Keratinocyte (primary cell): Measurements from ENCODE around the gene ATXN7L3B. TPM values are rescaled to one million over a fixed set of nuclear protein-coding genes. Genes with fewer than 3 reads are reported as not detected.

Experiments
- DNase-seq: peaks from one replicate; pipeline ENCODE4 v3.0.0-alpha.2; 2011; ENCODE audit warnings: low read depth, missing footprints, low spot score
- FAIRE-seq: peaks from 2 replicates; lab custom pipeline; 2011; peaks lifted over from hg19 to GRCh38; lab: Jason Lieb, UNC
- H2AFZ ChIP-seq: 2 replicates; pipeline ENCODE4 v1.6.0; 2012; ENCODE audit warnings: low read length, control low read depth, inconsistent platforms; ENCODE audit not compliant: control insufficient read depth
- H3K27ac ChIP-seq: 2 replicates; pipeline ENCODE4 v1.5.1; 2011; ENCODE audit warnings: low read length; ENCODE audit not compliant: control insufficient read depth, insufficient read depth
- H3K27me3 ChIP-seq: 3 replicates; pipeline ENCODE4 v1.6.0; 2011; ENCODE audit warnings: low read length; ENCODE audit not compliant: control insufficient read depth, insufficient read depth; ENCODE audit errors: extremely low read depth
- H3K36me3 ChIP-seq, 2 experiments: 2 replicates in 1 of 2; 3 replicates in 1 of 2; pipeline ENCODE4 v1.5.1; 2011; ENCODE audit warnings: low read length in 2 of 2, mild to moderate bottlenecking in 1 of 2; ENCODE audit not compliant: control insufficient read depth in 2 of 2, insufficient read depth in 2 of 2; ENCODE audit errors: extremely low read depth in 1 of 2
- H3K4me1 ChIP-seq: 3 replicates; pipeline ENCODE4 v1.5.1; 2011; ENCODE audit warnings: low read length; ENCODE audit not compliant: control insufficient read depth, insufficient read depth; ENCODE audit errors: extremely low read depth
- H3K4me2 ChIP-seq: 3 replicates; pipeline ENCODE4 v1.6.0; 2011; ENCODE audit warnings: low read depth, low read length; ENCODE audit not compliant: control insufficient read depth, insufficient read depth; ENCODE audit errors: extremely low read depth
- H3K4me3 ChIP-seq, 3 experiments: fragments of 200-600 bp in 1 of 3; sonication (generic) in 1 of 3; 2 replicates in 2 of 3; 3 replicates in 1 of 3; pipeline ENCODE4 v1.5.1; 2011 to 2016; ENCODE audit warnings: low read length in 3 of 3, mild to moderate bottlenecking in 3 of 3, control low read depth in 2 of 3, inconsistent platforms in 1 of 3, low read depth in 1 of 3, mixed read lengths in 1 of 3, mixed run types in 1 of 3, moderate library complexity in 1 of 3; ENCODE audit not compliant: control insufficient read depth in 2 of 3, insufficient read depth in 2 of 3; ENCODE audit errors: extremely low read depth in 1 of 3
- H3K79me2 ChIP-seq: 2 replicates; pipeline ENCODE4 v1.6.0; 2012; ENCODE audit warnings: low read length; ENCODE audit not compliant: control insufficient read depth, insufficient read depth
- H3K9ac ChIP-seq: 3 replicates; pipeline ENCODE4 v1.6.0; 2011; ENCODE audit warnings: low read length; ENCODE audit not compliant: control insufficient read depth, insufficient read depth; ENCODE audit errors: extremely low read depth
- H3K9me1 ChIP-seq: 3 replicates; pipeline ENCODE4 v1.6.0; 2011; ENCODE audit warnings: low read length; ENCODE audit not compliant: control insufficient read depth, insufficient read depth; ENCODE audit errors: extremely low read depth
- H3K9me3 ChIP-seq: 2 replicates; pipeline ENCODE4 v1.5.1; 2012; ENCODE audit warnings: low read depth, low read length; ENCODE audit not compliant: control insufficient read depth
- H4K20me1 ChIP-seq: 3 replicates; pipeline ENCODE4 v1.6.0; 2011; ENCODE audit warnings: low read length; ENCODE audit not compliant: control insufficient read depth, insufficient read depth; ENCODE audit errors: extremely low read depth
- CTCF ChIP-seq, 3 experiments: IDR thresholded peaks in 1 of 3; conservative IDR thresholded peaks in 1 of 3; optimal IDR thresholded peaks in 1 of 3; 2 replicates in 2 of 3; 3 replicates in 1 of 3; pipeline versions ENCODE3 to v1.5.1; 2011; ENCODE audit warnings: low read length in 3 of 3, mild to moderate bottlenecking in 3 of 3, moderate library complexity in 2 of 3, control low read depth in 1 of 3, inconsistent platforms in 1 of 3; ENCODE audit not compliant: insufficient read depth in 2 of 3; ENCODE audit errors: extremely low read depth in 1 of 3
- EZH2 ChIP-seq: IDR thresholded peaks from one replicate; pipeline ENCODE4 v1.6.1; 2012; ENCODE audit warnings: inconsistent platforms, mild to moderate bottlenecking, low read length, moderate library complexity
- dilution Hi-C: fragments of 300-500 bp; cut with MboI; formaldehyde crosslinking; loops from one replicate; pipeline ENCODE4 v1.7.0; 2020; ENCODE audit warnings: low sequenced_read_pairs; ENCODE audit not compliant: extremely low pct_ligation_motif_present
- polyA plus RNA-seq, 5 experiments: library from polyadenylated mRNA; depleted of rRNA in 3 of 5; stranded (reverse) in 3 of 5; stranded (forward) in 1 of 5; unstranded in 1 of 5; fragments of >200 nt; gene quantifications; 1 replicate in 1 of 5; 2 replicates in 3 of 5; 3 replicates in 1 of 5; pipeline versions ENCODE4 v1.2.1 to v1.2.3, GENCODE V29; 2011 to 2012; ENCODE audit warnings: missing spikeins in 2 of 5, low read depth in 1 of 5, low replicate concordance in 1 of 5

ATXN7L3B gene
- polyA plus RNA-seq, 1 donor (not counting 4 experiments of a cell fraction or from before 2014, with no cell fraction given) = 16.0 TPM

GRCh38 chr12:74515849-74516248, 21.8 kb upstream of the ATXN7L3B start:
- H3K4me2 ChIP-seq = no peak overlapping the region
- no peak for DNase-seq
- H3K9me1 ChIP-seq = no peaks in the 10 kb centered on the region
- H3K4me1 ChIP-seq = no peaks in the 10 kb centered on the region
- no peak for FAIRE-seq
- H3K79me2 ChIP-seq = no peaks in the 10 kb centered on the region
- no peak overlapping the region for H3K4me3 ChIP-seq
- H2AFZ ChIP-seq = no peak overlapping the region
- H3K9ac ChIP-seq = no peak overlapping the region
- no peaks in the 10 kb centered on the region for H3K36me3 ChIP-seq
- H3K9me3 ChIP-seq = no peaks in the 10 kb centered on the region
- H3K27ac ChIP-seq = no peak overlapping the region
- dilution Hi-C loops = no loop called here
- TF ChIP-seq CTCF (optimal IDR thresholded peaks at IDR 0.05 in 1 of 3, IDR thresholded peaks at IDR 0.05 in 1 of 3, conservative IDR thresholded peaks at IDR 0.05 in 1 of 3; ENCODE audit: extremely low read depth in 1 of 3, insufficient read depth in 2 of 3, low read length in 3 of 3) (no peak), EZH2 (no peak)
- H4K20me1 ChIP-seq = no peaks in the 10 kb centered on the region
- no peaks in the 10 kb centered on the region for H3K27me3 ChIP-seq

GRCh38 chr12:74526535-74526934, 11.1 kb upstream of the ATXN7L3B start:
- FAIRE-seq (no peak), DNase-seq (no peak)
- Histone ChIP-seq H3K4me3 (no peak overlapping the region), H2AFZ (no peak overlapping the region), H3K4me1 (peaks cover 3% of the 10 kb centered on the region), H3K9me1 (no peaks in the 10 kb centered on the region), H3K4me2 (no peak overlapping the region), H3K27ac (no peak overlapping the region), H3K9ac (no peak overlapping the region), H3K36me3 (no peaks in the 10 kb centered on the region), H3K79me2 (no peaks in the 10 kb centered on the region), H3K27me3 (no peaks in the 10 kb centered on the region), H4K20me1 (no peaks in the 10 kb centered on the region), H3K9me3 (no peaks in the 10 kb centered on the region)
- TF ChIP-seq CTCF (optimal IDR thresholded peaks at IDR 0.05 in 1 of 3, IDR thresholded peaks at IDR 0.05 in 1 of 3, conservative IDR thresholded peaks at IDR 0.05 in 1 of 3; ENCODE audit: extremely low read depth in 1 of 3, insufficient read depth in 2 of 3, low read length in 3 of 3) (no peak), EZH2 (no peak)
- dilution Hi-C loops = no loop called here
